H1 (cell line): Measurements from ENCODE around the gene RAD50. TPM values are rescaled to one million over a fixed set of nuclear protein-coding genes. Genes with fewer than 3 reads are reported as not detected.

Experiments used
- BCL11A ChIP-seq, 2 experiments: IDR thresholded peaks; one replicate each; pipeline ENCODE4 v1.6.1; 2011; ENCODE audit warnings: low read depth in 2 of 2, low read length in 2 of 2, mild to moderate bottlenecking in 2 of 2
- CHD1 ChIP-seq: IDR thresholded peaks from 2 replicates; pipeline ENCODE4 v1.6.1; 2012; ENCODE audit warnings: low read depth, low read length, improper control_type of control experiment
- CHD2 ChIP-seq: IDR thresholded peaks from 2 replicates; pipeline ENCODE4 v1.6.1; 2012; ENCODE audit warnings: low read length, improper control_type of control experiment
- E2F6 ChIP-seq: IDR thresholded peaks from 2 replicates; pipeline ENCODE4 v1.6.1; 2012; ENCODE audit warnings: inconsistent platforms
- FOSL1 ChIP-seq: IDR thresholded peaks from 2 replicates; pipeline ENCODE4 v1.6.1; 2011; ENCODE audit warnings: mild to moderate bottlenecking, low read depth, low read length, moderate library complexity; ENCODE audit not compliant: insufficient read depth
- HDAC6 ChIP-seq: IDR thresholded peaks from one replicate; pipeline ENCODE4 v1.7.1; 2012; ENCODE audit warnings: low read depth, mild to moderate bottlenecking, inconsistent platforms, low read length, moderate library complexity
- JUND ChIP-seq: IDR thresholded peaks from 2 replicates; pipeline ENCODE4 v1.6.1; 2011; ENCODE audit warnings: mild to moderate bottlenecking, improper control_type of control experiment, low read length
- KDM4A ChIP-seq: IDR thresholded peaks from one replicate; pipeline ENCODE4 v1.7.1; 2012; ENCODE audit warnings: low read depth, mild to moderate bottlenecking, moderate library complexity, low read length, inconsistent platforms; ENCODE audit not compliant: severe bottlenecking
- NANOG ChIP-seq: IDR thresholded peaks from 2 replicates; pipeline ENCODE4 v1.6.1; 2011; ENCODE audit warnings: low read length, low read depth, mild to moderate bottlenecking, inconsistent platforms; ENCODE audit not compliant: insufficient read depth, poor library complexity, severe bottlenecking
- NRF1 ChIP-seq: IDR thresholded peaks from 2 replicates; pipeline ENCODE4 v1.6.1; 2011; ENCODE audit warnings: mild to moderate bottlenecking, low read depth, low read length, improper control_type of control experiment
- POLR2A ChIP-seq, 2 experiments: IDR thresholded peaks; 1 replicate in 1 of 2; 2 replicates in 1 of 2; pipeline ENCODE4 v1.6.1; 2011; ENCODE audit warnings: low read depth in 2 of 2, low read length in 2 of 2, mild to moderate bottlenecking in 2 of 2; ENCODE audit errors: control extremely low read depth in 1 of 2
- RBBP5 ChIP-seq: IDR thresholded peaks from 2 replicates; pipeline ENCODE4 v1.7.1; 2012; ENCODE audit warnings: low read depth, mild to moderate bottlenecking, inconsistent platforms, low read length, moderate library complexity, borderline replicate concordance
- RNF2 ChIP-seq: fragments of 200-900, 300-1000 bp; sonication (generic); IDR thresholded peaks from 2 replicates; pipeline ENCODE4 v1.7.1; 2016; ENCODE audit warnings: borderline replicate concordance, low read depth, mild to moderate bottlenecking, antibody characterized with exemption, low read length; ENCODE audit not compliant: poor library complexity, severe bottlenecking; ENCODE audit errors: missing control alignments
- RXRA ChIP-seq: IDR thresholded peaks from 2 replicates; pipeline ENCODE4 v1.6.1; 2011; ENCODE audit warnings: low read depth, mild to moderate bottlenecking, low read length, moderate library complexity; ENCODE audit not compliant: insufficient read depth
- TAF1 ChIP-seq: IDR thresholded peaks from 2 replicates; pipeline ENCODE4 v1.6.1; 2011; ENCODE audit warnings: mild to moderate bottlenecking, low read depth, low read length
- TEAD4 ChIP-seq: IDR thresholded peaks from 2 replicates; pipeline ENCODE4 v1.6.1; 2012; ENCODE audit warnings: low read depth, low read length, inconsistent platforms, mixed read lengths
- USF2 ChIP-seq: IDR thresholded peaks from 2 replicates; pipeline ENCODE4 v1.6.1; 2011; ENCODE audit warnings: low read length, improper control_type of control experiment
- polyA plus RNA-seq, 7 experiments: library from polyadenylated mRNA; depleted of rRNA in 3 of 7; stranded (reverse) in 5 of 7; unstranded in 2 of 7; fragments of >200 nt in 5 of 7; fragments of 200-250 nt in 2 of 7; gene quantifications; 1 replicate in 5 of 7; 2 replicates in 1 of 7; 4 replicates in 1 of 7; pipeline versions ENCODE4 v1.2.1 to v1.2.3, GENCODE V29; 2011 to 2013; ENCODE audit warnings: missing spikeins in 2 of 7, mixed read lengths in 2 of 7
- total RNA-seq: library from RNA; stranded (reverse); fragmentation: NEBNext Ultra II Directional; extraction: Animal tissue kit (Norgen Biotek cat#: 25700); gene quantifications from 2 replicates; pipeline ENCODE4 v1.2.1, GENCODE V29; 2021
- TF ChIP-seq, protein P1 (sequence below), 3 experiments: IDR thresholded peaks; 1 replicate in 2 of 3; 2 replicates in 1 of 3; pipeline versions ENCODE4 v1.5.1 to v1.6.1; 2011; ENCODE audit warnings: low read length in 3 of 3, mild to moderate bottlenecking in 3 of 3, inconsistent platforms in 2 of 3, low read depth in 1 of 3, moderate library complexity in 1 of 3; ENCODE audit not compliant: insufficient read depth in 1 of 3; ENCODE audit errors: control extremely low read depth in 1 of 3

The RAD50 gene
- total and polyA plus RNA-seq, 2 of the 8 experiments (the other 6 are each of a cell fraction or from before 2014, with no cell fraction given), result 10.1 to 39.4 TPM

DNA sequence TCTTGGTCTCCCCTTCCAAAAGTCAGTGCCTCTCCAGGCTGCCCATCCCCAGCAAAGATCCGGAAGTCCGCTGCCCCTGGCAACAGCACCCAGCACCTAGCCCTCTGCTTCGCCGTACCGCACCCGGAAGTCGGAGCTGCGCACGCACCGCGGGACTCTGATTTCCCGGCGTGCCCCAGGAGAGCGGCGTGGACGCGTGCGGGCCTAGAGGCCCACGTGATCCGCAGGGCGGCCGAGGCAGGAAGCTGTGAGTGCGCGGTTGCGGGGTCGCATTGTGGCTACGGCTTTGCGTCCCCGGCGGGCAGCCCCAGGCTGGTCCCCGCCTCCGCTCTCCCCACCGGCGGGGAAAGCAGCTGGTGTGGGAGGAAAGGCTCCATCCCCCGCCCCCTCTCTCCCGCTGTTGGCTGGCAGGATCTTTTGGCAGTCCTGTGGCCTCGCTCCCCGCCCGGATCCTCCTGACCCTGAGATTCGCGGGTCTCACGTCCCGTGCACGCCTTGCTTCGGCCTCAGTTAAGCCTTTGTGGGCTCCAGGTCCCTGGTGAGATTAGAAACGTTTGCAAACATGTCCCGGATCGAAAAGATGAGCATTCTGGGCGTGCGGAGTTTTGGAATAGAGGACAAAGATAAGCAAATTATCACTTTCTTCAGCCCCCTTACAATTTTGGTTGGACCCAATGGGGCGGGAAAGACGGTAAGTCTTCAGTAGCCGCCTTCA lies at the start of gene RAD50 (continued):
- TF ChIP-seq NANOG, result no peak
- TF ChIP-seq TEAD4, result no peak; the same call in 1 of the 2 replicates
- peak; percentile 38 for TF ChIP-seq NRF1
- TF ChIP-seq POLR2A (IDR thresholded peaks at IDR 0.05; ENCODE audit: control extremely low read depth in 1 of 2, low read depth in 2 of 2, low read length in 2 of 2), result peak; percentile 62 to 92
- no peak for TF ChIP-seq JUND
- peak; percentile 95 for TF ChIP-seq E2F6
- TF ChIP-seq USF2, result peak; percentile 88
- TF ChIP-seq BCL11A (IDR thresholded peaks at IDR 0.05; ENCODE audit: low read depth in 2 of 2, low read length in 2 of 2), result no peak
- TF ChIP-seq KDM4A, result peak; percentile 96
- no peak for TF ChIP-seq CHD1
- no peak for TF ChIP-seq FOSL1
- TF ChIP-seq HDAC6, result no peak
- TF ChIP-seq RNF2, result peak; percentile 25
- TF ChIP-seq RXRA, result no peak
- peak; percentile 93 for TF ChIP-seq RBBP5
- peak; percentile 86 for TF ChIP-seq TAF1
- TF ChIP-seq CHD2, result no peak
- TF ChIP-seq, protein P1, sequence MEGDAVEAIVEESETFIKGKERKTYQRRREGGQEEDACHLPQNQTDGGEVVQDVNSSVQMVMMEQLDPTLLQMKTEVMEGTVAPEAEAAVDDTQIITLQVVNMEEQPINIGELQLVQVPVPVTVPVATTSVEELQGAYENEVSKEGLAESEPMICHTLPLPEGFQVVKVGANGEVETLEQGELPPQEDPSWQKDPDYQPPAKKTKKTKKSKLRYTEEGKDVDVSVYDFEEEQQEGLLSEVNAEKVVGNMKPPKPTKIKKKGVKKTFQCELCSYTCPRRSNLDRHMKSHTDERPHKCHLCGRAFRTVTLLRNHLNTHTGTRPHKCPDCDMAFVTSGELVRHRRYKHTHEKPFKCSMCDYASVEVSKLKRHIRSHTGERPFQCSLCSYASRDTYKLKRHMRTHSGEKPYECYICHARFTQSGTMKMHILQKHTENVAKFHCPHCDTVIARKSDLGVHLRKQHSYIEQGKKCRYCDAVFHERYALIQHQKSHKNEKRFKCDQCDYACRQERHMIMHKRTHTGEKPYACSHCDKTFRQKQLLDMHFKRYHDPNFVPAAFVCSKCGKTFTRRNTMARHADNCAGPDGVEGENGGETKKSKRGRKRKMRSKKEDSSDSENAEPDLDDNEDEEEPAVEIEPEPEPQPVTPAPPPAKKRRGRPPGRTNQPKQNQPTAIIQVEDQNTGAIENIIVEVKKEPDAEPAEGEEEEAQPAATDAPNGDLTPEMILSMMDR (IDR thresholded peaks at IDR 0.05; ENCODE audit: control extremely low read depth in 1 of 3, insufficient read depth in 1 of 3, low read depth in 1 of 3, low read length in 3 of 3), result no peak
